NCI-H2029 (cell line): ENCODE results near the gene MCIDAS.

Source experiments
- DNase-seq: peaks from one replicate; lab custom pipeline; 2025; lab: John Stamatoyannopoulos, UW

MCIDAS gene

GRCh38 chr5:55226934-55227663, at the start of gene MCIDAS:
Gene MCIDAS, minus strand, starts transcription at chr5:55227315. Its CDS starts 177 bp downstream, at chr5:55227138.
- DNase-seq: peak; percentile 39

- DNase-seq: no peak
Measured at GRCh38 chr5:55276771-55277170, 49.7 kb upstream of the MCIDAS start.

GRCh38 chr5:55258339-55258738, 31.2 kb upstream of the MCIDAS start:
- DNase-seq: no peak

GRCh38 chr5:55254802-55255201, 27.7 kb upstream of the MCIDAS start:
- no peak for DNase-seq

- DNase-seq: no peak
Measured at GRCh38 chr5:55250064-55250463, 22.9 kb upstream of the MCIDAS start.

- peak; percentile 65 for DNase-seq
Measured at GRCh38 chr5:55241746-55242145, 14.6 kb upstream of the MCIDAS start.

- DNase-seq: no peak
Measured at GRCh38 chr5:55236800-55237199, 9.7 kb upstream of the MCIDAS start.

GRCh38 chr5:55234121-55234700, 7.1 kb upstream of the MCIDAS start:
- DNase-seq: peak; percentile 26

- DNase-seq: peak; percentile 87
Measured at GRCh38 chr5:55232985-55233928, 6.1 kb upstream of the MCIDAS start, which contains the start of gene CCNO. Gene CCNO, minus strand, starts transcription at chr5:55233608. Its CDS starts 85 bp downstream, at chr5:55233523.

- peak; percentile 38 for DNase-seq
Measured at GRCh38 chr5:55232271-55232984, 5.3 kb upstream of the MCIDAS start.

GRCh38 chr5:55231919-55232270, 4.8 kb upstream of the MCIDAS start:
- DNase-seq: no peak

GRCh38 chr5:55231029-55231918, 4.2 kb upstream of the MCIDAS start:
- DNase-seq: no peak

GRCh38 chr5:55230086-55230629, 3.0 kb upstream of the MCIDAS start:
- DNase-seq: no peak

- no peak for DNase-seq
Measured at GRCh38 chr5:55227664-55228430, 732 bp upstream of the MCIDAS start.

- DNase-seq: peak; percentile 61
Measured at GRCh38 chr5:55226027-55226933, 835 bp downstream of the MCIDAS start.

GRCh38 chr5:55225346-55225745, 1.8 kb downstream of the MCIDAS start:
- DNase-seq: no peak

GRCh38 chr5:55223812-55224240, 3.3 kb downstream of the MCIDAS start:
- no peak for DNase-seq

- no peak for DNase-seq
Measured at GRCh38 chr5:55222985-55223811, 3.9 kb downstream of the MCIDAS start.
